ENCODE results near the gene ZNF221.
"Not testable (repeated sequence)": the region's sequence is repeated elsewhere in the genome, so short reads cannot be mapped to it uniquely, and the experiment has no call there.

The ZNF221 gene

DNA sequence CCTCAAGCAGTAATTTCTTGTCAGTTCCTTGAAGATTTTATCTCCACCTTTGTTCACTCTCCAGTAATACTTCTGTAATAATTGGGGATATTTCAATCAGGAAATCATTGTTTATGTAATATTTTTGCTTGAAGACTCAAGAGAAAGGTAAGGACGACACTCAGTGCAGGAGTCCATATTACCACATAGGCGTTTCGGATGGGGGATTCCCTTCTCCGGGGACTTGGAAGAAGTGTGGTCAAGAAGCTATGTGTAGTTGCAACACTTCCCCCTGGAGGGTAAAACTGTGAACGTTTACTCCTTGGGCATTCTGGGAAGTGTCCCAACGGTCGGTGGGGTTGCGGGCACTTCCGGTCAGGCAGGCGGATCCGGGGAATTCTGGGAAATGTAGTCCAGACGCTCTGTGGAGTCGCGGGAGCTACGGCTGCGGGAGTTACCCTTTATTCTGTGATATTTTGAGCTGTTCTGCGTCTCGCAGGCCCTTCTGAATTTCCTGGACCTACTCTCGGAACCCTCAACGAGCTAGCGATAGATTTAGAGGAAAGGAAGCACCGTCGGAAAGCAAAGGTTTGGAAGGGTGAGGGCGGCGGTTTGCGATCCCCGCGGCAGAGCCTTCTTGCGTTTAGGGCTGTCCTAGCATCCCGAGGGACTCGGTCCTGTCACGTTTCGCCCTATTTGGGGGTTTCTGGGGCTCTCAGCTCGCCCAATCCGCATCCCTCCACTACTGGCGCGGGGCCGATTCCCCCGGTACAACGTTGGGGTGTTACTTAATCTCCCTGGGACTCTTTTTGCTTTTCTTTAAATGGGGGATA lies at the start of gene ZNF221:
TSS of gene ZNF221 (plus strand) at position 395 of the 812 bp plus-strand sequence. CDS start 11,499 bp downstream, outside the sequence.
- DNase-seq, result peak; percentile 86

DNA sequence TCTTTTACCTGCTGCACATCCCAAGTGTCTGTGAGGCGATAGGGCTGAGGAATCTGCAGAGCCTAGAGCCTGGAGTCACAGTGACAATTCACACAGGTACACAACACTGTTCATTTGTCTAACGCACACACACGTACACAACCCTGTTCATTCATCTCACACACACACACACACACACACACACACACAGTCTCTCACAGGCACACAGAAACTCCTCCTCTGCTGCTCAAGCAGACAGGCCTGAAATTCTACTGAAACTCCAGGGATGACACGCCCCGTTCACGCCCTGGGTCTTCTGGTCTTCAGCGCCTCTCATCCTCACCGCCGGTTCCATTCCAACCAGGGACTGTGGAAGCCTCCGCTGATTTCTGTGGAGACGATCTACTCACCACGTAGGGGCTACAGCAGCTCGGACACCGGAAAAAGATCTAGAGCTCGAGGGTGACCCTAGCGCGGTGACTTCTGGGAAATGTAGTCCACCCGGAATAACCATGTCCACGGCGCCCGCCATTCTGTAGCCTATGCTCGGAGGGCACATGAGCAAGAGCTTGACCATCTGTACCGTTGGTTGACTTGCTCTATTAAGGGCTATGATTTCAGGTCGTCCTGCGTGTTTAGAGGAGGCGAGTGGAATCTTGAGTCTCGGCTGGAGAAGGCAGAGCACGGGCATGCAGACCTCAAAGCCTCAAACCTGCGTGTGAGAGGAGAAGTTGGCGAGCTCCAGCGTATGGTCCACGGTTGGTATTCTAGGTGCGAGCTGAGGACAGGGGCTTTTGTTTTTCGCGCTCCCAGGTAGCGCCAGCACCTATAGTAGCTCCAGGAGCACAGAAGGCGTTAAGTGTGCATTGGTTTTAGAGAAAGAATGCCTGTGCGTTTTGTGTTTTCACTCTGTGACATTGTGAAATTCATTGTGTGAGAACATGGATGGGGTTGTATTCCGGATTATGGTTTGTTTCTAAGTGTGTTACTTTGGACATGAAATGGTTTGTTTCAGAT lies 49.3 kb upstream of the ZNF221 start:
- DNase-seq, result peak; percentile 25

DNA sequence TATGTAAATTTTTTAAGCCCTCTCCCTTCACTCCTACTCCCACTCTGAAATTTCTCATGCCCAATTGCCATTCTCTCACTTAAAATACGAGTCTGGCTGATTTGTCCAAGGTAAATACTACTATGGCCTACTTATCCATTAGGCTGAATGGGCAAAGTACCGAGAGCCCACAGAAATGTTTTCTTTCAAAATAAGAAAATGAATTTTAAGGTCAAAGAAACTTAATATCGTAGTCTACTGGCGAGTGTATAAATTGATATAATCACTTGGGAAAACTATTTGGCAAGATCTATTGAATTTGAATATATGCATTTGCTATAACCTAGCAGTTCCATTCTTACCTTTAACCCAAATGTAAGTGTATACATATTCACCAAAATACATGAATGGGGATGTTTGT lies 48.6 kb upstream of the ZNF221 start:
- DNase-seq, result no peak

- no peak for DNase-seq
These were observed 45.1 kb upstream of the ZNF221 start for GRCh38 chr19:43905897-43906296.

- no peak for DNase-seq
These were observed 44.3 kb upstream of the ZNF221 start for GRCh38 chr19:43906774-43907173.

DNA sequence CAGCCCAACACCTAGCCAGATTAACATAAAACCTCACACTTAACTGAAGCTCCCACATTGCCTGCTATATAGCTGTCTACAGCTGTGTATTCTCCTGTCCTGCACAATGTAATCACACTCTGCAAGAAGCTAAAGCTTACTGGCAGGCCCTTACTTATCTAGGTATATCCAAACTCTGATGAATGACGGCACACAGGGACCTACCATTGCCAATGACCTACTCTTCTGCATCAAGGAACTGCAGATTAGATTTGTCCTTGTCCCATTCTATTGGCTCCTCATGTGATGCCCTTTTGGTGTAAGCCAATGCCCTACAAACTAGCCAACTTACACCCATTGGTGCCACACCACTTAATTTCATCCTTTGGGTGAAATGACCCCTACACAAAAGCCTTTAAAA lies 42.4 kb upstream of the ZNF221 start:
- no peak for DNase-seq

DNA sequence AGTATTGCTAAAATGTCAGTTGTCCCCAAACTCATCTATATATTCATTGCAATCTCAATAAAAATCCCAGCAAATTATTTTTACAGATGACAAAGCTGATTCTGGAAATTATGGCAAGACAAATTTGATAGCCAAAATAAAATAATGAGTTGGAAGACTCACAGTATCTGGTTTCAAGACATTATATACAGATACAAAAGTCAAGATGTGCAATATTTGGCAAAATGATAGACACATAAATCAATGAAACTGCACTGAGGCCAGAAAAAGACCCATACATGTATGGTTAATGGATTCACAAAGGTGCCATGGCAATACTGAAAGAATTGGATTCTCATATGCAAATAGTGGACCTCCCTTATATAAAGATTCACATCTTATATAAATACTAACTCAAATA lies 40.1 kb upstream of the ZNF221 start:
- no peak for DNase-seq

- no peak for DNase-seq
These were observed 37.6 kb upstream of the ZNF221 start for GRCh38 chr19:43913383-43913782.

GRCh38 chr19:43914051-43914450 lies 37.0 kb upstream of the ZNF221 start:
- DNase-seq, result no peak

DNA sequence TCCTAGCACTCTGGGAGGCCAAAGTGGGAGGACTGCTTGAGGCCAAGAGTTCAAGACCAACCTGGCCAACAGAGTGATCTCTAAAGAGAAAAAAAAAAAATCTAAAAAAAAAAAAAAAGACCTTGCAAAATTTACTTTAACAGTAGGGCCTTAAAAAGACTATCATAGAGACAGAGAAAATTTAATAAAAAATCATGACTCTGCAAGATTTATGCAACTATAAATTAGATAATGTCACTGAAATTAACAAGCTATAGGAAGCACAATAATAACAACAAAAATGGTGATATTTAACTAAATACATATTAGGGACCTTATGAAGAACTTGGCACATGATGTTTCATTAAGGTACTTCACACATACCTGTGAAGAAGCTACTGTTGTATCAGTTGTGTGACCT lies 27.2 kb upstream of the ZNF221 start:
- DNase-seq, result no peak

DNA sequence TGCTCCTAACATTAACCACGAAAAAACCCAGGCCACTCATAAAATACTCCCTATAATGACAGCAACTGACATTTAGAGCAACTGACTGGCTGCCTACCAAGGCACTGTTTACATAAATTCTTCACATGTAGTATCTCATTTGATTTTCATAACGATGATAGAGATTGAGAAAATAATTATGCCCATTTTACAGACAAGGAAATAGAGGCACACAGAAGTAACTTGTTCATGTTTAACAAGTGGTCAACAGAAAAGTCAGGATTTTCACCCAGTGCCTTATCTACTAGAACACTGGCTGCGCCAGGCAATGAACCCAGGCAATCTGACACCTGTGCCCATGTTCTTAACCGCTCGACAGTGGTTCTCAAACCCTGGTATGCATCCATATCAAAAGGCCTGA lies 22.2 kb upstream of the ZNF221 start:
- DNase-seq, result no peak

GRCh38 chr19:43934055-43934984 lies 16.7 kb upstream of the ZNF221 start:
- no peak for DNase-seq

- peak; percentile 79 for DNase-seq
These were observed 15.9 kb upstream of the ZNF221 start, which contains the start of gene ZNF45 for GRCh38 chr19:43934985-43935708. ZNF45 (minus strand) TSS chr19:43935282; CDS start chr19:43922185, 13,097 bp downstream.

DNA sequence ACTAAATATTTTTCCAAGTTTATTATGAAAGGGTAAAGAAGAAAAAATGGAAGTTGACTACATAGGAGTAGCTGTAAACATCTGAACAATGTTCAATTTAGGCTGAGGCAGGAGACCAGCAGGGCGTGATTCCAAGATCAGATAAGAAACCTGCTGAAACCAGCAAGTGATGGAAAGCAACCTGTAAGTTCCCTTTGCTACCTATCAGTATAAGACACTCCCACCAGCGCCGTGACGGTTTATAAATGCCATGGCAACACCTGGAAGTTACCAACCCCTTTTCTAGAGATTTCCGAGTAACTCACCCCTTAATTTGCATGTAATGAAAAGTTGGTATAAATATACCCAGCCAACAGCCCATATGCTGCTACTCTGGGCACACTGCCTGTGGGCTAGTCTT lies 14.8 kb upstream of the ZNF221 start:
- DNase-seq, result no peak

GRCh38 chr19:43939557-43940260 lies 11.3 kb upstream of the ZNF221 start:
- no peak for DNase-seq

DNA sequence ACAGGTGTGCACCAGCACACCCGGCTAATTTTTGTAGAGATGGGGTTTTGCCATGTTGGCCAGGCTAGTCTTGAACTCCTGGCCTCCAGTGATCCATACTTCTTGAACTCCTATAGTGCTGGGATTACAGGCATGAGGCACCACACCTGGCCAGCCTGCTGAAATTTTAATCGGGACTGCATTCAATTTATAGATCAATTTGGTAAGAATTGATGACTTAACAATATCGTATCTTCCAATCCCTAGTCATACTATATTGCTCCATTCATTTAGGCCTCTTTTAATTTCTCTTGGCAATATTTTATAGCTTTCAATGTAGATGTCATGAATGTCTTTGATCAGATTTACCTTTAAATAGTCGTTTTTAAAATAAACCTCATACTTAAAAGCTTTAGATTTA lies 10.3 kb upstream of the ZNF221 start:
- DNase-seq, result no peak

DNA sequence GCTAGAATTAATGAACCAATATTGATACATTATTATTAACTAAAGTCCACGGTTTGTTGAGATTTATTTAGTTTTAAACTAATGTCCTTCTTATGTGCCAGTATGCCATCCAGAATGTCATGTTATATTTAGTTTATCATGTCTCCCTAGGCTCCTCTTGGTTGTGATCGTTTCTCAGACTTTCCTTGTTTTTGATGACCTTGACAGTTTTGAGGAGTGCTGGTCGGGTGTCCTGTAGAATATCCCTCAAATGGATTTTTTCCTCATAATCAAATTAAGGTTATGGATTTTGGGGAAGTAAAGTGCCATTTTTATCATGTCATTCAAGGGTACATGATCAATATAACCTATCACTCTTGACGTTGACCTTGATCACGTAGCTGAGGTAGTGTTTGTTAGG lies 9.8 kb upstream of the ZNF221 start:
- DNase-seq, result no peak

- DNase-seq, result not testable (repeated sequence)
These were observed 3.6 kb upstream of the ZNF221 start for GRCh38 chr19:43947412-43947811.

GRCh38 chr19:43949803-43950202 lies 1.2 kb upstream of the ZNF221 start:
- DNase-seq, result not testable (repeated sequence)

DNA sequence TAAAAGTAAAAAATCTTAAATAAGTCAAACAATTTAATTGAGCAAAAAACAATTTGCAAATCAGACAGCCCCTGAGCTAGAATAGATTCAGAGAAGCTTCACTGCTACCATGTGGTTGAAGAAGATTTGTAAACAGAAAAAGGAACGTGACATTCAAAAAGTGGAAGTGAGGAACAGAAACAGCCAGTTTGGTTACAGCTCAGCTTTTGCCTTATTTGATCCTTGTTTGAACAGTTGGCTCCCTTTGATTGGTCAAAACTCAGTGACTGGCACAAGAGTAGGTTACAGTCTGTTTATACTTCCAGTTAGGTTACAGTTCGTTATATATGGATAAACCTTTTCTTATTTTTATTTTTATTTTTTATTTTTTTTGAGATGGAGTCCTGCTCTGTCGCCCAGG lies 5.8 kb downstream of the ZNF221 start:
- DNase-seq, result no peak

DNA sequence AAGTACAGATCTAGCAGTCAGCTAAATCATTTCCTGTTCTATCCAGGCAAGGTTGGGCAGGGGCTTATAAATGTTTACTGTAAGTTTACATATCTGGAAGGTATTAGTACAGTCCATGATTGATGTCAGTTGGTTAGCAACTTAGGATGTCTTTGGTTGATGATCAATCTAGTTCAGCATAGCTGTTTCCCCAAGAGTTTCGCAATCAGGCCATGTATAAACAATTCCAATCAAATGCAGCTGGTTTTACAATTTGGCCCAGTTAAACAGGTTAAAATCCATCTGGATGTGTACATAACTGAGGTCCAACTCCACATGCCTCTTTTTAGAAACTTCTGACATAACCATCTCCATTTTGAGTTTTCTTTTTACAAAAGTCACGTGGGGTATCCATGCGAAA lies 6.9 kb downstream of the ZNF221 start:
- no peak for DNase-seq

Measured in NCI-H1092 treated with DMSO at 0.1 percent for 48 hours (cell line).